GM12891 (cell line): ENCODE measurements around the gene DND1.
"Not testable (repeated sequence)": the region's sequence is repeated elsewhere in the genome, so short reads cannot be mapped to it uniquely, and the experiment has no call there.

Experiments
- DNase-seq: peaks from one replicate; pipeline ENCODE4 v3.0.0; 2011; ENCODE audit warnings: low spot score; ENCODE audit not compliant: insufficient read length
- FAIRE-seq: peaks from 2 replicates; lab custom pipeline; 2011; peaks lifted over from hg19 to GRCh38; lab: Jason Lieb, UNC
- PAX5 ChIP-seq: IDR thresholded peaks from 2 replicates; pipeline ENCODE4 v1.6.1; 2011; ENCODE audit warnings: low read length, moderate library complexity, mild to moderate bottlenecking; ENCODE audit not compliant: insufficient read depth, severe bottlenecking
- POLR2A ChIP-seq: IDR thresholded peaks from 2 replicates; pipeline ENCODE4 v1.6.1; 2011; ENCODE audit warnings: low read depth, low read length, control low read depth
- POLR2AphosphoS5 ChIP-seq: IDR thresholded peaks from 2 replicates; pipeline ENCODE4 v1.6.1; 2011; ENCODE audit warnings: low read depth, low read length, control low read depth
- POU2F2 ChIP-seq: IDR thresholded peaks from 2 replicates; pipeline ENCODE4 v1.6.1; 2011; ENCODE audit warnings: low read depth, mild to moderate bottlenecking, control low read depth, low read length, moderate library complexity
- SPI1 ChIP-seq: IDR thresholded peaks from 2 replicates; pipeline ENCODE4 v1.6.1; 2011; ENCODE audit warnings: low read depth, low read length, control low read depth
- TAF1 ChIP-seq: IDR thresholded peaks from 2 replicates; pipeline ENCODE4 v1.6.1; 2011; ENCODE audit warnings: low read depth, low read length, control low read depth

Gene DND1

GRCh38 chr5:140641716-140642115 lies 31.7 kb downstream of the DND1 start:
- TF ChIP-seq PAX5 (no peak), SPI1 (no peak), POU2F2 (no peak), POLR2A (no peak), TAF1 (no peak), POLR2AphosphoS5 (no peak)
- DNase-seq (no peak), FAIRE-seq (no peak)

- peak; percentile 97 for FAIRE-seq
Observed at GRCh38 chr5:140639148-140639981, 34.0 kb downstream of the DND1 start, which contains the start of gene TMCO6. TSS of gene TMCO6 (plus strand) at chr5:140639451. CDS start at chr5:140639528, 77 bp downstream.

DNA sequence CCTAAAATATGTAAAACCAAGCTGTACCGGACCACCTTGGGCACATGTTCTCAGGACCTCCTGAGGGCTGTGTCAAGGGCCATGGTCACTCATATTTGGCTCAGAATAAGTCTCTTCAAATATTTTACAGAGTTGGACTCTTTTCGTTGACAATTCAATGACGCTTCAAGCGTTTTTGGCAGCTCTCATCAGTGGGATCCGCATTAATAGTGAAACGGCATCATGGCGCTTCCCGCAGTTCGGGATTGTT lies 34.6 kb downstream of the DND1 start:
- not testable (repeated sequence) for DNase-seq, FAIRE-seq

More at GRCh38 chr5:140639148-140639981, 34.0 kb downstream of the DND1 start, which contains the start of gene TMCO6:
- TF ChIP-seq POU2F2 (no peak), SPI1 (no peak), POLR2AphosphoS5 (peak; percentile 66), TAF1 (no peak), POLR2A (peak; percentile 67), PAX5 (no peak)
- DNase-seq, result peak; percentile 98

DNA sequence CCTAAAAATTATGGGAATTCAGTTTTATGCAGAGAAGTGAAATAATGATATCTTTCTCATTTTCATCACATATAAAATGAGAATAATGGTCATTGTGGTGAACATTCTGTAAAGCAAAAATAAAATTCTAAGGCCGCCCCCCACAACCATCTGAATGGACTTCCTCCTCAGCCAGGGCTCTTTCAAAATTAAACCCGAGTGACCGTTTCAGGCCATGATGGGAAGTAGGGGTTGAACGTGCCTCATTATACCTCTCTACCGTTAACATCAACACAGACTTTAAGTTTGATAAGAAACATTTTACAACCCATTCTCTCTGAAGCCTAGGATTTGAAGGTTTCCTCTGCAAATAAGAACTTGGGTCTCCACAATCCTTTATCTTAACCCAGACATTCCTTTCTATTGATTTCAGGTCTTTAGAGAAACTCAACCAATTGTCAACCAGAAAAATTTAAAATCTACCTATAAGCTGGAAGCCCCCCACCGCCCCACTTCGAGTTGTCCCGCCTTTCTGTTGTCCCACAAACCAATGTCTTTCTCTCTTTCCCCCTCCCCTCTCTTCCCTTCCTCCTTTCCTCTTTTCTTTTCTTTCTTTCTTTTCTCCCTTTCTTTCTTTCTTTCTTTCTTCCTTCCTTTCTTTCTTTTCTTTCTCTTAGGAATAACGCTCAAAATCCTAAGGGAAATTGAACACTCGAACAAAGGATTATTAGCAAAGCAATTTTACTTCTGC lies 35.8 kb downstream of the DND1 start:
- no peak for FAIRE-seq
- TF ChIP-seq POLR2AphosphoS5 (no peak), SPI1 (no peak), PAX5 (no peak), POU2F2 (no peak), POLR2A (no peak), TAF1 (no peak)

DNA sequence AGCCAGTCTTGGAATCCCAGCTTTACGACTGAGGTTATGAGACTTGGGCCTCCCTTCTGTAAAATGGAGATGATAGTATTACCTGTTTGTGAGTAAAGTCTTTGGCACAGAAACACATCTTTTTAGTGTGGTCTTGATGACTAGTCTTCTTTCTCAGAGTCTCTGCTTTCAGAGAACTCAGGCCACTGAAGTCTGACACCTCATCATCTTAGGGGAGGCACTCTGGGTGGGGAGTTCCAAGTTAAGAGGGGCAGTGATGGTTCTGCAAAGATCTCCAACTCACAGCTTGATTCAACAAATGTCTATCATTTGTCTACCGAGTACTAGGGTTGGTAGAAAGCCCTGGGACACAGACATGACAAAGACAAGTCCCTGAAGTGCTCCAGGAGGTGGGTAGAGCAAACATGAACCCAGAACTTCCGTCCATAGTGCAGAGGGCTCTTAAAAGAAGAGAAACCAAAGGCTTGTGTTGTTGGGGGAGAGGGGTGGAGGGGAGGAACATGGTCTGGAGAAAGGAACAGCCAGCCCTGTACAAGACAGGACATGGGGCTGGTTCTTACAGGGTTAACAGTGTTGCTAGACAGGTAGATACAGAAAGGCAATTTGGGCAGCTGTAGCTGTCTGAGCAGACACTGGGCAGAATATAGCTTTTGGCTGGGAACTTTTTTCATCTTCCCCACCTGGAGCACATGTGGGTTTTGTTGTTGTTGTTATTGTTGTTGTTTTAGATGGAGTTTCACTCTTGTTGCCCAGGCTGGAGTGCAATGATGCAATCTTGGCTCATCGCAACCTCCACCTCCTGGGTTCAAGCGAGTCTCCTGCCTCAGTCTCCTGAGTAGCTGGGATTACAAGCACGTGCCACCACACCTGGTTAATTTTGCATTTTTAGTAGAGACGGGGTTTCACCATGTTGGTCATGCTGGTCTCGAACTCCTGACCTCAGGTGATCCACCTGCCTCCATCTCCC lies 37.8 kb downstream of the DND1 start:
- DNase-seq (no peak), FAIRE-seq (no peak)
- TF ChIP-seq TAF1 (no peak), POLR2A (no peak), POU2F2 (no peak), PAX5 (no peak), POLR2AphosphoS5 (no peak), SPI1 (no peak)

More for the DNA sequence above, 35.8 kb downstream of the DND1 start:
- DNase-seq, result no peak

GRCh38 chr5:140634103-140634502 lies 39.3 kb downstream of the DND1 start:
- no peak for TF ChIP-seq POLR2AphosphoS5
- no peak for TF ChIP-seq POU2F2
- TF ChIP-seq TAF1, result no peak
- no peak for TF ChIP-seq SPI1
- TF ChIP-seq PAX5, result no peak
- FAIRE-seq (no peak), DNase-seq (no peak)

DNA sequence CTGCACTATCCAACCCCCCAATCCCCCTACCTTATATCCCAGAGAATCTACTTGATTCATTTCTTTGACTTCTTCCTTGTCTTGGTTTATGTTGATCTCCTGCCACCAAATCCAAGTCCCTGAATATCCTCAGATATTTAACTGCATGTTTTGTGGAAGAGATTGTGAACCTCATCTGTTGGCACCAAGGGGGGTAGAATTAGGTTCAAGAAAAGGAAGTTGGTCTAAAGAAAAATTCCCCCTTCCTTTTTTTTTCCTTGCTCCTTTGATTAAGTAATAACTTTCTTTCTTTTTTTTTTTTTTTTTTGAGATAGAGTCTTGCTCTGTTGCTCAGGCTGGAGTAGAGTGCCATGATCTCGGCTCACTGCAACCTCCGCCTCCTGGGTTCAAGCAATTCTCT lies 39.9 kb downstream of the DND1 start:
- no peak for TF ChIP-seq POU2F2
- no peak for TF ChIP-seq TAF1
- no peak for TF ChIP-seq POLR2AphosphoS5
- no peak for TF ChIP-seq SPI1
- TF ChIP-seq PAX5, result no peak
- no peak for TF ChIP-seq POLR2A
- DNase-seq (no peak), FAIRE-seq (no peak)

GRCh38 chr5:140633021-140633471 lies 40.3 kb downstream of the DND1 start, which contains the start of gene CD14:
TSS of gene CD14 (minus strand) at chr5:140633175. CDS start at chr5:140633071, 104 bp downstream.
- TF ChIP-seq PAX5 (no peak), SPI1 (no peak), POU2F2 (no peak), POLR2A (no peak), TAF1 (no peak), POLR2AphosphoS5 (no peak)
- DNase-seq (no peak), FAIRE-seq (no peak)
